Fibroblast of upper back skin (primary cell): ENCODE measurements around the gene OTULIN.

Experiments
- DNase-seq: peaks from one replicate; pipeline ENCODE4 v3.0.0-alpha.2; 2013

Gene OTULIN

DNA sequence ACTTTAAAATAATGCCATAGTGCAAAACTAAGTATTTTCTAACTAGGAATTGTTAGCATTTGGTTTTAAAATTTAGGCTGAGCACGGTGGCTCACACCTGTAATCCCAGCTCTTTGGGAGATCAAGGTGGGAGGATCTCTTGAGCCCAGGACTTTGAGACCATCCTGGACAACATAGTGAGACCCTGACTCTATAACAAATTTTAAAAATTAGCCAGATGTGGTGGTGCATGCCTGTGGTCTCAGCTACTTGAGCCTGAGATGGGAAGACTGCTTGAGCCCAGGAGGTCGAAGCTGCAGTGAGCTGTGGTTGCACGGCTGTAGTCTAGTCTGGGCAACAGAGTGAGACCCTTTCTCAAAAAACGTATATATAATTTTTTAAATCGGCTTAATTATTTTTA, 4.9 kb downstream of the OTULIN start:
- no peak for DNase-seq

DNA sequence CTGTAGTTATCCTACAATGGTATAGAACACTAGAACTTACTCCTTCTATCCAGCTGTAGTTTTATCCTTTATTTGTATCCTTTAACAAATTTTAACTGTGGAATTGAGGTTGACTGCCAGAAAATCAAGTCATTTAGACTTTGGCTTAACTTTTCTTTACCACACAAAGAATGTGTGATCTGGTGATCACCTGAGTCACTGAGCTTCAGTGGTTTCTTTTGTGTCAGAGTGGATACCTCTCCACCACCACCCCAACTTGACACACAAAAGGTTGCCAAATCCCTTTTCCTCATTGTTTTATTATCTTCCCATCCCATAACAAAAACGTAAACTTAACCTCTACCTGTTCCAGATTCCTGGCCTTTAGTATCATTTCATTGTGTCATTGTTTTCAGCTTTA, 5.5 kb downstream of the OTULIN start:
- peak; percentile 34 for DNase-seq

DNA sequence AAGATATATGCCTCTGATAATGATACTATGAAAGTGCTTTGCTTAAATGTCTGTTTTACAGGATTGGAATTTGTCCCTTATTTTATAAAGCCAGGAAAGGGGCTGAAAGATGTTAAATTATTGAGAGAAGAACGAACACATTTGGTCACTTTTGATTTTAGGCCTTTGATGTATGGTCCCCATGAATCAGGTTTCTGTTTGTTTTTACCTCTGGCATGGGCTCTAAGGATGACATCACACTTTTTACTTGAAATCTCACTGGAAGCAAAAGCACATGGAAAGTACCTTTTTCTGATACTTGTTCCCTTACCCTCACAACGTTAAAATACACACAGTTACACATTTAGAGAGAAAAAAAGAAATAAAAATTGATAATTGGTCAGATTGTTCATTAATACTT, 6.9 kb downstream of the OTULIN start:
- DNase-seq = no peak

DNA sequence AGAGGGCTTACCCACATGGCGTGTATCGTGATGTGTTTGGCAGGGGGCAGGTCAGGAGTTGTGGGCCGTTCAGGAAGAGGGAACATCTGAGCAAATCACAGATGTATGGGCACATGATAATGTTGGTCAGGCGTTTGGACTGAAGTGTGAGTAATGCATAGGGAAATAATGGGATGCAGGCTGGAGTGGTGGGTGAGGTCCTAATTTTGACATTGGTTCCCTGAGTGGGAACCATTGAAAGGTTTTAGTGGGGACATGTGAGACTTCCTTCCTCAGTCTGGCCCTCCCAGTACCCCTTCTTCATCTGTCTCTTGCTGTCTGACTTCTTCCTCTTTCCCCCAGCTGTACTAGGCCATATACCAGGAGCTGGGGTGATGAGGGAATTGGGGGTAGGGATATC, 7.6 kb downstream of the OTULIN start:
- DNase-seq = no peak

DNA sequence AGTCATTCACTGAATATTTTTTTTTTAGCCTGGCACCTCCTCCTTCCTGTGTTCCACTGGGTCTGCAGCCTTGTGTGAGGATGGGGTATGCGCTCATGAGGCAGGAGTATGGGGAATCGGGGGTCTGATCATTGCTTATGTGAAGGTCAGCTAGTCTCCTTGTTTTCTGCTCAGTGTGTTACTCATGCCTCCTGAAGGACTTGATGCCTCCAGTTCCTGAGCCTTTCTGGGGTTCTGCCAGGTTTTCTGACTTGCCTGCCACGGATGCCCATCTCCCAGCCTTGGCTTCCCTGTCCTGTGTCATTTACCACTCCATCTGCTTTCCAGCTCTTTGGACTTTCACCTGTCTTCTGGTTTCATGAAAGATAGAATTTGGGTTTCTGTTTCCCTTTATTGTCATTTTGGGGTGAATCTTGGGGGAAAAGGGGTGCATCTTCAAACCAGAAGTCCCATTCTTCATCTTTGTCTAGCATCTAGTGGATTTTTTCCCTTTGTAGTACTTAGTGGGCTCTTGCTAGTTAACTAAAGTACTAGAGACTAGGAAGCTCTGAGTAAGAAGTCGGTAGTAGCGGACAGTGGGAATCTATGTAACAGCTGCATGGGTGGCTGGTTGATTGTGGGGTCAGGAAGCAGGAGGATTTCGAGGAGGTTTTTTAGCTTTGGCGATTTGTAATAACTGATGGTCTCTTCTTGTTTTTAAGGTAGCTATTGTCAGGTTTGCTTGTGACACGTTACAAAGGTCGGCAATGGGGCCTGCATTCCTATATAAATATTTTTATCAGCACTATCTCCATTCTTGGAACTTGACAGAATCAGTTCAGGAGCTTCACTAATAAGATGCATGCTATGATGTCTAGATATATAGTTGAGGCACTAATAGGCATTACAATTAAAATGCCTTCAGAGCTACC, 8.2 kb downstream of the OTULIN start:
- no peak for DNase-seq

DNA sequence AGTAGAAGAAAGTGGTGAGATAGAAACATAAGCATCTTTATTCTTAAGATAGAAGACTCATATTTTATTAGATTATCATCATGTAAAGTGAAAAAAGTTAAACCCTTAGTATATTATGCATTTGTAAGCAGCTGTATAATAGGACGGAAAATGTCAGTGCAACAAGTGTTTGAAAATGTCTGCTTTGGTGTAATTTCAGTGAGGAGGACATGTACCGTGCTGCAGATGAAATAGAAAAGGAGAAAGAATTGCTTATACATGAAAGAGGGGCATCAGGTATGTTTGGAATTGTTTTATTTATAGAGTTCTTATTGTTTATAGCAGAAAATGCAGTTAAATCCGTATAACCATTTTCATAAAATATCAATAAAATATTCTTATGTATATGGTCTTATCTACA, 8.9 kb downstream of the OTULIN start:
- no peak for DNase-seq

DNA sequence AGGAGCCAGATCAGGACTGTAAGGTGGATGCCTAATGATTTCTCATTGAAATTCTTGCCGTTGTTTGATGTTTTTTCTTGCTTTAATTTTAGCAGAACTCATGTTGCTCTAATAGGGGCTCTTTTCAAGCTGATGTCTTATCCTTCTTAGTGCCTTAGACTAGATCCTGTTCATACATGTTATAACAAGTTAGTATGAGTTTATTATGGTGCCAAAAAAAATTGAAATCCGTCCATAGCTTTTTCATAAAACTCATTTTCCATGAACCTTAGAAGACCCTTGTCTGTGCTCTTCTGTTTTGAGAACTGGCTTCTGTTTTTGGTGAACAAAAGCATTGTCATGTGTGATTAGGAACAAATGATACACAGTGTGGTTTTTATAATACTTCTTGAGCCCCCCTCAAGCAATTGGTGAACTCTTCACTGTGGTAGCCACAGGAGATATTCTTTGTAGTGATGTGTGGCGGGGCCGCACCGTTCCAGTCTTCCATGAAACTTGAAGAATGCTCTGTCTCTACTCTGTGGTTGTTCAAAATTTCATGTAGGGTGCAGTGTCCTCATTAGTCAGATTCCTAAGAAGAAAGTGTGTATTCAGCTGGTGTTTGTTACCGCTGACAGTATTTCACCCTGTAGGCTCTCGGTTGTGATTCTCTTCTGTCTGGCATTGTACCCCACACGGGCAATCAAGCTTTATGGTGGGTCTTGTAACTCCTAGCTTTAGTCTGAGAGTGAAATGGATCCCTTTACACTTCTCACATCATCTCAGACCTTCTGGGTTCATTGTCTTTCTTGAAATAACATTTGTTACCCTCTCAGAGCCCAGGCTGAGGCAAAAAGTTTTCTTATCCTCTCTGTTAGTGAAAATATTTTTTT, 10.7 kb downstream of the OTULIN start:
- DNase-seq = no peak

DNA sequence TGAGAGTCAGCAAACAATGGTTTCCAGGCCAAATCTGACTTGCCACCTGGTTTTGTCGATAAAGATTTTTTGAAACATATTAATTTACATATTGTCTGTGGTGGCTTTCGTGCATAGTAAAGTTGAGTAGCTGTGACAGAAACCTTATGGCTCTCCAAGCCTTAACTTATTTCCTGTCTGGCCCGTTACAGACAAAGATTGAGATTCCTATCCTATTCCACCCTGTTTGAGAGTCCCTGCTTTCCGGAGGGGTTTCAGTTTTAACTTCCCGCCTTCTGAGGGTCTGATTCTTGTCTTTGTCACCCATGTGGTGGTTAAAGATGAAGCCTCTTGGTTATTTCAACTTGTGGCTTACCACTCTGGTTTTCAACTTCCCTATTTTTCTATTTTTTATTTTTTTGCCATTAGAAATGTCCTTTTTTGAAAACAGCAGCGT, 11.4 kb downstream of the OTULIN start:
- no peak for DNase-seq

DNA sequence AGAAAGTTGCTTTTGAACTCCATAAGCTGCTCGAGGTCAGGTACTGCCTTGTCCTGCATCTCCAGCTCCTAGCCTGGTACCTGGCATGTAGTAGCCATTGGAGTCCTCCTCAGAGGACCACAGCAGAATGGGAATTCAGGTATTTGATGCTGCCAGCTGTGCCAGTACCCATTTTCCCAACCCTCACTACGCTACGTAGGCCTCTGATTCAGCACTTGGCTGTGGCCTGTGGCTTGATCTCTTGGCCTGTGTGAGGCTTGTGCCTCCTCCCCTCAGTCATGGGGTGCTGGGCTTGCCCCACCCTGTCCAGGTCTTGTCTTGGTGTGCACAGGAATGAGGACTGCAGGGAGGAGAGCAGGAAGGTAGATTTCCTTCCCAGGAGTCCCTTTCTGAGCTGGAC, 11.8 kb downstream of the OTULIN start:
- DNase-seq = no peak

DNA sequence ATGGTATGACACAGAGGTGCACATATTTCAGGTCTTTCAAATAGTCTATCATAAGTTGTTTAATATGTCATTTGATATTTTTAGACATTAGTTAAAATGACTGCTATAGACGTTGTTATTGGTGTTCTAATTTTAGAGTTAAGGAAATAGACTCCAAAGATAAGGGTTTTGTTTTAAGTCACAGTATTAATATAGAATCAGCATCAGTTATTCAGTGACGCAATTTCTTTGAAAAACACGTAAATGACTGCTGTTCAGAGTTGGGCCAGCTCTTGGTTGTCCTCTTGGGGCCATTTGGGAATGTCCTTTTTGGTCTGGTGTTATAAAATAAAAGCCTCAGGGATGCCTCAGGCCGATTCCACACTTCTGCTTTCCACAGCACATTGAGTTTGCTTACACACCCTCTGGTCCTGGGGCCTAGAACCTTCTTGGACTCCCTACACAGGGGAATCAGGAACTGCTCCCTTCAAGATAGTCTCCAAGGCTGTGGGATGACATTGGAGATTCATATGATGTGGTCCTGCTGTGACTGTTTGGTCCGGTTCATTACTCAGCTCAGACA, 14.3 kb downstream of the OTULIN start:
- DNase-seq = no peak

DNA sequence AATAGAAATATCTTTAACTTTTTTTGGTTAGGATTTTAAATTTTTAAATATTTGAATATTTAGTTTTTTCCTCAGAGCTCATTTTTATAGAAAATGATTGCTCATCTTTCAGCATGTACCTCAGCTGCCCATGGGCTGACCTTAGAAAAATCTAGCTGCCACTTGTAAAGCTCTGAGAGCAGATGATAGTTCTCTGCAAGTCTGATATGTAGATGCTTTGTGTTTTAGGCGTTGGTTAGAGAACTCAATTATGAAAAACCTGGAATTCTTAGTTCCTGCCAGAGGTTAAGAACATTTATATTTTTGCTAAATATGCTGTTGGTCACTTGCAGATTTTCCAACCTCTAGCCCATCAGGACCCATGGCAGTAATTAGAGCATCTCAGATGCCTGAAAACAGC, 15.1 kb downstream of the OTULIN start:
- DNase-seq = no peak

DNA sequence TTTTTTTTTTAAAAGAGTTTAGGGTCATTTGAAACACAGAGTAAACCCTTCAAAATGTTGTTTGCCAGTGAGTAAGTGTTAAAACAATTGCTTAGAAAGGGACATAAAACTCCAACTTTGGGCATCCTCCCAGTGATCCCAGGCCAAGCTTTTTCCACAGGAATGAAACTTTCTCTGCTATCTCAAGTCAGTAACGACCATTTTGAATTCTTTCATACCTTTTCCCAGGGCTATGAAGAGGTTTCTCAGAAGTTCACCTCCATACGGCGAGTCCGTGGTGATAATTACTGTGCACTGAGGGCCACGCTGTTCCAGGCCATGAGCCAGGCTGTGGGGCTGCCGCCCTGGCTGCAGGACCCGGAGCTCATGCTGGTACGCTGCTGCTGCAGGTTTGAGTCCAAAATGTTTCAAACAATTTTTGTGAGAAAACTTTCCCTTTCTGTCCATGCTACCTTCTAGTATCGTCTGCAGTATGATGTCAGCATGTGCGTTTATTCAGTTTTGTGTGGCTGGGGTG, 16.8 kb downstream of the OTULIN start:
- no peak for DNase-seq

DNA sequence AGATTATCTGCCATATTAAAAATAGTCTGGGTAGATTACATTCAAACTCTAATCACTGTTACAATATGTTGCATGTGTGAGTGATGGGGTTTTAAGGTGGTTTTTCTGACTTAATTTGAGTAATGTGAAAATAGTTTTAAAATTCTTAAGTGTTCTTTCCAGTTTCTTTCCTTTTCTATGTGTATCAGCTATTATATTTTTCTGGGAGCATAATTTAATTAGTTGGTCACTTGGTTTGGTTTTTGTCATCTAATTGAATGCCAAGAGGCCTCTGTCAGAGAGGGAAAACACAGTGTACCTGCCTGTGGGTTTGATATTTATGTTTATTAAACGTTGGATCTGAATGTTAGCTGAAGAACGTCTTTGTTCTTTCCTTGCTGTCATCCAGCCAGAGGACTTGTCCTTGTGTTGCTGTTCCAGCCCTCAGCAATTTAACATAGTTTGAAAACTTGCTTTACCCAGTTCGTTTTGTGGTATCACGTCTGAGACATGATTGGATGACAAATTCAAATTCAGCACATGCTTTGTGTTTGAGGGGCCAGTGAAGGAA, 19.5 kb downstream of the OTULIN start:
- no peak for DNase-seq

DNA sequence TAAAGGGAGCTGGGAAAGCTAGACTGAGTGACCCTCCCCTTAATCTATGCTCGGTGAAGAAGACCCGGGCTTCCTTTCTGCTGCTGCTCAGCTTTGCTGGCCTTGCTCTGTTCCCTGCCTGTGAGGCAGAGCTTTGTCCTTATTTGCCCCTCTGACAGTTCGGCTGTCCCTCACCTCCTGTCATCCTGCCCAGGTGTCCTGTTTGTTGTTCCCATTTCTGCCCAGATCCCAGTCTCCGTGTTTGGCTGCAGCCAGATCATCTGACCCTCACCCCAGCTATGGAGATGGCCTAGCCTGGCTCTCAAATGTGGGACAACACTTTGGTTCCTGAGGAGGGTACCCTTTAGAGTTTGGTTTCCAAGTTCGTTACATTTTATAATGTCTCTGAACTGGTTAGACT, 20.2 kb downstream of the OTULIN start:
- DNase-seq = no peak

DNA sequence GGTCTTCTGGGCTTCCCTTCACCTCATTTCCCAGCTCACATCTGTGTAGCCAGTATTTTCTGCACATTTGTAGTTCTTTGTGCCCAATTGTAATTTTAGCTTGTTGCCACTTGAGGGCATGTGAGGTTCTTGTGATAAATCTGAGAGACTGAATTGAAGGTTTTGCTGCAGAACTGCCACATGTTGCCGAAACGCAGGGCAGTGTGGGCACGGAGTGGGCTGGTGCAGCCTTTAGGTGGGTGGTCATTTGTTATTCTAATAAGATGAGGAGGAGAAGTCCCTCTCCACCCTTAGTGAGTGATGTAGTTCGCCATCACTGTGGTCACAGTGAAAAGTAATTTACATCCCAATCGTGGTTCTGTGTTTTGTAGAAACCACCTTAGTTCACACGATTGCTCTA, 21.2 kb downstream of the OTULIN start:
- DNase-seq = peak; percentile 65

DNA sequence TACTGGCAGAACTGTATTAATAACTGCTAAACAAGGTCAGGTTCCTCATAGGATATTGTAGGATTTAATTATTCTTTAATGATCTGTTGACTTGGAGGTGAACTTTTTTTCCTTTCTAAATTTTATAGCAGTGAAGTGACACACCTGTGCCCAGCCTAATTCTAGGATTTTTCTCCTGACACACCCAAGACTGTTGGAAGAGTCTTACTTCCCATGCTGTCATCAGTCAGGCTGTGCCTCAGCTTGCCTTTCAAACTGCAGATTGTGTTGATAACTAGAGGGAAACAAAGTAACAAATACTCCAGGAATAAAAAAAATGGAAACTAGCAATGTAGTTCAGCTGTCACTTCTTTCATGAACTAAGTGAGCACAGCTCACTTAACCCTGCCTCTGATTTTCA, 22.0 kb downstream of the OTULIN start:
- no peak for DNase-seq

DNA sequence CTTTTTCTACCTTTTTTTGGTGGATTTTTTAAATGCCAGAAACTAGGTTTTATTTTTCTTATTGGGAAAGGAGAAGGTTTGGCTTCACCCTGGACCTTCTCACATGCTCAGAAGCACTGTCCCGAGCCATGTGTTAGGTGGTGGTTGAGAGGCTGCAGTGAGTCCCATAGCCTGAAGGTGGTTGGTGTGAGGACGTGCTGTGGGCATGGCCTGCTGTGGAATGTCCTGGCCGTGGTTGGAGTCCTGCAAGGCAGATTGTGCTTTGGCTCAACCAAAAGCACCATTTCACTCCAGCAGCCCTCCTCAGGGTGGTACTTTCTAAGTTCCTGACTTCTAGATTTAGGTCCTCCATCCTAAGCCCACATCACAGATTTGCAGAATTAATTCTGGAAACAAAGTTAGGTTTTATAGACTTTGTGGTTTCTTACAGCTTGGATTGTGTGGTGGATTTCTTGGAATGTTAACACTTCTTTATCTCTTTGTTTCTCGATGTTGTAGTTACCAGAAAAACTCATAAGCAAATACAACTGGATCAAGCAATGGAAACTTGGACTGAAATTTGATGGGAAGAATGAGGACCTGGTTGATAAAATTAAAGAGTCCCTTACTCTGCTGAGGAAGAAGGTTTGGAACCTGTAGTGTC, 22.6 kb downstream of the OTULIN start:
- DNase-seq = no peak

DNA sequence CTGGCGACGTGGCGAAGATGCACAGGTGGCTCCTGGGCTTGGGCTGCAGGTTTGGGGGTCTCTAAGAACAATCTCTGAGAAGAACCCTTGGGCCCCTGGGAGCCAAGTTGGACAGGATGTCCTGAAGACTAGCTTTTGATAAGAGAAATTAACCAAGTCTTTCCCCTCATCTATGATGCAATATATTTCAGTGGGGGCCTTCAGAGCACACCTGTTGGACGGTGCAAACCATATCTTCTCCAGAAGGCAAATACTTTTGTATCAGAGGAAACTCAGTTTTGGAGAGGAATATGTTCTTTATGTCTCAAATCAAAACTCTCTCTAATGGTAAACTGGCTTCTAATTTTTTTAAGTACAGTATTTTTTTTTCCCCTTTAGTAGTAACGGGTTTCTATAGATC, 28.6 kb downstream of the OTULIN start:
- no peak for DNase-seq

DNA sequence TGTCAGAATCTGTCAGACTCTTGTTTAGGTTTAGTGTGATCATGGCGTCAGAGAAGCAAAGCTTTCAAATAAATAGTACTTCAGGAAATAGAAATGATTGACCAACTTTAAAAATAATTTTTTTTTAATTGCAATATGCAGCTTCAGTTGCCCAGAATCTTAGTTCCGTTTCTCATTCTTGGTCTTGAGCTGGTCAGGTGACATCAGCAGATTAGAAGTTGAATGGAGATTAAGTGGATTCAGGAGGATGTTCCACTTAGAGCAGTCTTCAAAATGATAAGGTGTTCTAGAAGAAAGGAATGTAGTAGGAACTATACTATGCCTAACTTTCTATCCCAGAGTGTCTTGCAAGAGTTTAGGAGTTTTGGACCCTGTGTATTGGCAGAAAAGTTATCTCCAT, 30.6 kb downstream of the OTULIN start:
- no peak for DNase-seq

DNA sequence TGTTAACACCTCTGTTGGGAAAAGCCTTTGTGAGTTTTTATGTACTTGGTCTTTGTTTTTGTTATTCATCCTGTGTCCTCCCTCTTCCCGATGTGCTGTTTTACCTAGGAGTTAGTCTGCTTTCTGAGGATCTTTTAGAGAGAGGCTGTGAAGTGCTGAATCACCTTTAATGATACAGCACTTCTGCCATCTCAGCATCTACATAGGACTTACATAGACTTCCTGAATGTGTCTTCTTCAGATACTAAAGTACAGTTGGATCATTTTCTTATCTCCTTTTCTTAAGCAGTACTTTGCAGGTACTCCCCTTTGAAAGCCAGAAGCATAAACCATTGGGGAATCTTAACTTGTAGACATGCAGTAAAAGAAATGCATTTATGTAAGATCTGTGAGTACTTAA, 31.5 kb downstream of the OTULIN start:
- no peak for DNase-seq

DNA sequence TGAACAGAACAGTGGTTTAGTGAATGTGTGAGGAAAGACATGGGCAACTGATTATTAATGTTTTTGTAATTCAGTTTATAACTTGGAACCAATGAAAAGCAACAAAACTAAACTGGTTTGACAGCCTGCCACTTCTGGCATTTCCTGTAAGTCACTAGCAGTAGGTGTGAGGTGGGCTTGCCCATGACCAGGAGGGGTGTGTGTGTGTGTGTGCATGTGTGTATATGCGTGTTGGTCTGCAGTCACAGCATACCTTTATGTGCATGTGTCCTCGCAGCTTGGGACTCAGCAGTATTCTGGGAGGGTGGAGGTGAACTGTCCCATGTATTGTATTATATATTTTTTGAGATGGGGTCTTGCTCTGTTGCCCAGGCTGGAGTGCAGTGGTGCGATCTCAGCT, 32.3 kb downstream of the OTULIN start:
- no peak for DNase-seq

DNA sequence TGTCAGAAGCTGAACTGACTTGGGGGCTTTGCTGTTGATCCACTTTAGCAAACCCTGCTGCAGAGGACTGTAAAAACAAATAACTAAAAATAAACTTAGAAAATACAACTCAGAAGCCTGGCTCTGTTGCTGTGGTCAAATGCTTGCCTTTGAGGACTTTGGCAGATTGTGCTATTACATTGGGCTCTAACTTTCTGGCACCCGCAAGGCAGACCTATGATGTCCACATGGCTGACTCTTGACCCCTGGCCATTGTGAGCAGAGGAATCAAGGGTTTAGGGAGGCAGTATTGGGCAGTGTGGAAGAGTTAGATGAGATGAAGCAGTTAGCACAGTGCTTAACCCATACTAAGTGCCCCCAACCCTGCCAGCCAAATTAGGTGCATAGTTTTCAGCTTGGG, 34.0 kb downstream of the OTULIN start:
- DNase-seq = no peak

DNA sequence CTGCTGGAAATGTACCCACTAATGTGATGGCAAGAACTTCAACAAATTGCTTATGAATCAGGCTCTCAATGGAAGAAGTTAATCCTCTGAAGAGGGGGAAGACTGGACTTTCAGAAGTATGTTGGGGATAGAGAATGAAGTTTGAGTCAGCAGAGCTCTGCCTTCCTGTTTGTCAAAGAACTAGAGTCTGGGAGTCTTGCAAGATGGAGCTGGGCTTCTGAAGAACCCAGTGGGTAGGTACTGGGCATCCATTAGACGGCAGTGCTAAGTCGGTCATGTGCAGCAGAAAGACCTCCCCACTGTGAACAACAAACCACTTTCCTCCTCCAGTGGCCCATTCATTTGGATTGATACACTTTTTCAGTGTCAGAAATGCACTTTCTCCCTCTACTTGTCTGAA, 34.6 kb downstream of the OTULIN start:
- no peak for DNase-seq
